Measurements from ENCODE around the gene HNRNPU. TPM values are rescaled to one million over a fixed set of nuclear protein-coding genes. Genes with fewer than 3 reads are reported as not detected.

Gene HNRNPU
- total RNA-seq, 2 experiments from 2014 or later: 410 to 421 TPM

DNA sequence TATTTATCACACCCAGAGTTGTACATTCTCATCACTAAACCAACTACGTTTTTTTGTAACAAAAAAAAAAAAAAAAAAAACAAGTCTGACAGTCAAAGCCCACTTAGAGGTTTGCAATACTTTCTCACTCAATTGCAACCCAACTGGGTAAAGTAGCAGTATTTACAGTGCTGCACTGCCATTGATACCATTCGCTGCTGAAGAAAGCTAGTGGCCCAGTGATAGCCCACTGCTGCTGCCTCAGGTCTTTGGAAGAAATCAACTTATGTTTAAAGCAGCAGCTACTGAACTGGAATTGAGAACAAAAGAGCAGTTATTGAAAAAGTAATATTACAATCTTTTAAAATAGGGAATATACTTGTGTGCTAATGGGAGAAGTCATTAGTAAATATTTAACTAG lies 2.7 kb downstream of the HNRNPU start:
- Mint-ChIP-seq H3K27ac (peak overlapping the region; percentile 91), H3K4me1 (ENCODE audit: low read depth) (peaks cover 62% of the 10 kb centered on the region), H3K4me3 (peak overlapping the region; percentile 99), H3K36me3 (peaks cover 67% of the 10 kb centered on the region), H3K9me3 (no peaks in the 10 kb centered on the region), H3K27me3 (no peaks in the 10 kb centered on the region)
- ChIA-PET POLR2A (interaction anchor here (0.6 to 13.4 kb wide), 7 partner anchors 11 to 217 kb away, joined by 3 to 219 read pairs (median 19); partner anchors contain the start of gene COX20), CTCF (interaction anchor here (0.6 to 4.3 kb wide), 6 partner anchors 12 to 181 kb away, joined by 3 to 32 read pairs (median 6); partner anchors contain the start of gene COX20)
- intact Hi-C loops (cut with micrococcal nuclease): loop anchor here (5.0 kb wide), 1 partner anchor 1706 kb away; the partner anchor contains the start of genes CNST and TFB2M
- no peak for DNase-seq

- CTCF ChIA-PET: interaction anchor here (0.6 to 4.3 kb wide), 5 partner anchors 11 to 181 kb away, joined by 3 to 32 read pairs (median 8); partner anchors contain the start of gene COX20
- H3K4me1 Mint-ChIP-seq (ENCODE audit: low read depth): peaks cover 63% of the 10 kb centered on the region
- H3K27me3 Mint-ChIP-seq: no peaks in the 10 kb centered on the region
- H3K36me3 Mint-ChIP-seq: peaks cover 73% of the 10 kb centered on the region
- POLR2A ChIA-PET: interaction anchor here (0.7 to 13.4 kb wide), 5 partner anchors 11 to 182 kb away, joined by 3 to 219 read pairs (median 47); partner anchors contain the start of gene COX20
- H3K27ac Mint-ChIP-seq: peak overlapping the region; percentile 91
- intact Hi-C loops (cut with micrococcal nuclease): loop anchor here (5.0 kb wide), 1 partner anchor 1706 kb away; the partner anchor contains the start of genes CNST and TFB2M
- H3K9me3 Mint-ChIP-seq: no peaks in the 10 kb centered on the region
- DNase-seq: no peak
- peak overlapping the region; percentile 99 for H3K4me3 Mint-ChIP-seq
Measured at GRCh38 chr1:244860914-244861610, 3.3 kb downstream of the HNRNPU start.

GRCh38 chr1:244860078-244860477 lies 4.3 kb downstream of the HNRNPU start:
- H3K27ac Mint-ChIP-seq: peak overlapping the region; percentile 91
- H3K4me1 Mint-ChIP-seq (ENCODE audit: low read depth): peaks cover 64% of the 10 kb centered on the region
- ChIA-PET CTCF (interaction anchor here (0.9 to 1.0 kb wide), 2 partner anchors 20 to 183 kb away, joined by 3 read pairs; no protein-coding TSS in a partner anchor), POLR2A (interaction anchor here (1.3 to 13.4 kb wide), 4 partner anchors 10 to 111 kb away, joined by 4 to 219 read pairs (median 41); partner anchors contain the start of gene COX20)
- peaks cover 82% of the 10 kb centered on the region for H3K36me3 Mint-ChIP-seq
- no peaks in the 10 kb centered on the region for H3K9me3 Mint-ChIP-seq
- intact Hi-C loops (cut with micrococcal nuclease): loop anchor here (5.0 kb wide), 1 partner anchor 1707 kb away; the partner anchor contains the start of genes CNST and TFB2M
- H3K27me3 Mint-ChIP-seq: no peaks in the 10 kb centered on the region
- DNase-seq: no peak
- H3K4me3 Mint-ChIP-seq: peak overlapping the region; percentile 99

- Mint-ChIP-seq H3K9me3 (no peaks in the 10 kb centered on the region), H3K27ac (peak overlapping the region; percentile 57), H3K4me1 (ENCODE audit: low read depth) (peaks cover 76% of the 10 kb centered on the region), H3K36me3 (peaks cover 89% of the 10 kb centered on the region), H3K4me3 (no peak overlapping the region), H3K27me3 (no peaks in the 10 kb centered on the region)
- intact Hi-C loops (cut with micrococcal nuclease): no loop called here
- ChIA-PET CTCF (interaction anchor here (1.1 to 2.3 kb wide), 4 partner anchors 8 to 184 kb away, joined by 3 to 11 read pairs (median 5); partner anchors contain the start of gene COX20), POLR2A (interaction anchor here (4.7 to 13.4 kb wide), 2 partner anchors 15 to 22 kb away, joined by 19 to 219 read pairs; partner anchors contain the start of gene COX20)
- no peak for DNase-seq
Measured at GRCh38 chr1:244858357-244858756, 6.0 kb downstream of the HNRNPU start.

- H3K36me3 Mint-ChIP-seq: peaks cover 88% of the 10 kb centered on the region
- intact Hi-C loops (cut with micrococcal nuclease): no loop called here
- ChIA-PET POLR2A (interaction anchor here (13.4 kb wide), 1 partner anchor 21 kb away, joined by 219 read pairs; the partner anchor contains the start of gene COX20), CTCF (interaction anchor here (1.1 to 2.3 kb wide), 4 partner anchors 8 to 185 kb away, joined by 3 to 11 read pairs (median 5); partner anchors contain the start of gene COX20)
- H3K27me3 Mint-ChIP-seq: no peaks in the 10 kb centered on the region
- no peak for DNase-seq
- H3K27ac Mint-ChIP-seq: peak overlapping the region; percentile 75
- H3K4me3 Mint-ChIP-seq: no peak overlapping the region
- peaks cover 78% of the 10 kb centered on the region for H3K4me1 Mint-ChIP-seq (ENCODE audit: low read depth)
- no peaks in the 10 kb centered on the region for H3K9me3 Mint-ChIP-seq
Measured at GRCh38 chr1:244857761-244858160, 6.6 kb downstream of the HNRNPU start.

DNA sequence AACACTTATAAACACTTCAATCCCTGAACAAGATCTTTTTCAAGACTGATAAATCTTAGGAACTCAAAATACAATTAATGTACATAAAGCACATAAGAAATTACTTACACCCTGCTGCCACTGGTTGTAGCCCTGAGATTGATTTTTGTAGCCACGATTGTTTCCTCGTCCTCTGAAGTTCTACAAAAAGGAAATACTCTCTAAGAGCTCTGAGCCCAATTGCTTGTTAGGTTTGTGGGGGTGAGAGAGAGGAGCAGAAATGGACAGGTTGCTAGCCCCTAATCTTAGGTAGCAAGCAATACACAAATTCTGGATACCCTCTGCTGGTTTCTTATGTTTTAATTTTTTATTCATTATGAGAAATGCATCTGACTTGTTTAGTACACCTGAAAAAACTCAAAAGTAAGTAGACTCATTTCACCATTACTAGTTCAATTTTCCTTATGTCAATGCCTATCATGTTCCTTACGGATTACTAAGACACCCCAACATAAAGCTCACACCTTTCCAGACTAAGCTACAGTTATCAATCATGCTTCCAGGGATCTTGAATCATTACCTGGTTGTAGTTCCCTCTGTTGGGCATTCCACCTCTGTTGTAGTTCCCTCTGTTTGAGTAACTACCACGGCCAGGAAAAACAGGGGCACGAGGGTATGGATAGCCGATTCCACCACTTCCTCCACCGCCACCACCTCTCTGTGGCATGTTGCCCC lies 9.3 kb downstream of the HNRNPU start:
- Mint-ChIP-seq H3K4me3 (peak overlapping the region; percentile 27), H3K27me3 (no peaks in the 10 kb centered on the region), H3K9me3 (no peaks in the 10 kb centered on the region), H3K36me3 (peaks cover 87% of the 10 kb centered on the region), H3K4me1 (ENCODE audit: low read depth) (peaks cover 89% of the 10 kb centered on the region), H3K27ac (peak overlapping the region; percentile 80)
- ChIA-PET CTCF (interaction anchor here (0.8 to 3.3 kb wide), 2 partner anchors 11 to 188 kb away, joined by 5 to 12 read pairs; no protein-coding TSS in a partner anchor), POLR2A (interaction anchor here (1.7 to 13.4 kb wide), 4 partner anchors 7 to 18 kb away, joined by 4 to 219 read pairs (median 36); partner anchors contain the start of genes COX20 and HNRNPU)
- no peak for DNase-seq
- intact Hi-C loops (cut with micrococcal nuclease): no loop called here

GRCh38 chr1:244854166-244854565 lies 10.2 kb downstream of the HNRNPU start:
- H3K4me1 Mint-ChIP-seq (ENCODE audit: low read depth): peaks cover 92% of the 10 kb centered on the region
- peaks cover 88% of the 10 kb centered on the region for H3K36me3 Mint-ChIP-seq
- CTCF ChIA-PET: interaction anchor here (3.3 kb wide), 1 partner anchor 188 kb away, joined by 12 read pairs; no protein-coding TSS in a partner anchor
- H3K27me3 Mint-ChIP-seq: no peaks in the 10 kb centered on the region
- no peak for DNase-seq
- no peaks in the 10 kb centered on the region for H3K9me3 Mint-ChIP-seq
- POLR2A ChIA-PET: interaction anchor here (5.8 to 13.4 kb wide), 3 partner anchors 8 to 18 kb away, joined by 56 to 219 read pairs (median 63); partner anchors contain the start of genes COX20 and HNRNPU
- H3K27ac Mint-ChIP-seq: peak overlapping the region; percentile 74
- no peak overlapping the region for H3K4me3 Mint-ChIP-seq
- intact Hi-C loops (cut with micrococcal nuclease): no loop called here

GRCh38 chr1:244852694-244853093 lies 11.6 kb downstream of the HNRNPU start:
- no peak overlapping the region for H3K4me3 Mint-ChIP-seq
- no peaks in the 10 kb centered on the region for H3K9me3 Mint-ChIP-seq
- CTCF ChIA-PET: interaction anchor here (0.7 to 1.6 kb wide), 2 partner anchors 17 to 190 kb away, joined by 3 to 9 read pairs; partner anchors contain the start of gene COX20
- H3K36me3 Mint-ChIP-seq: peaks cover 84% of the 10 kb centered on the region
- no peak for DNase-seq
- POLR2A ChIA-PET: interaction anchor here (1.4 to 8.9 kb wide), 3 partner anchors 9 to 15 kb away, joined by 6 to 63 read pairs (median 56); partner anchors contain the start of genes COX20 and HNRNPU
- intact Hi-C loops (cut with micrococcal nuclease): no loop called here
- peaks cover 85% of the 10 kb centered on the region for H3K4me1 Mint-ChIP-seq (ENCODE audit: low read depth)
- H3K27me3 Mint-ChIP-seq: no peaks in the 10 kb centered on the region
- H3K27ac Mint-ChIP-seq: peak overlapping the region; percentile 26

DNA sequence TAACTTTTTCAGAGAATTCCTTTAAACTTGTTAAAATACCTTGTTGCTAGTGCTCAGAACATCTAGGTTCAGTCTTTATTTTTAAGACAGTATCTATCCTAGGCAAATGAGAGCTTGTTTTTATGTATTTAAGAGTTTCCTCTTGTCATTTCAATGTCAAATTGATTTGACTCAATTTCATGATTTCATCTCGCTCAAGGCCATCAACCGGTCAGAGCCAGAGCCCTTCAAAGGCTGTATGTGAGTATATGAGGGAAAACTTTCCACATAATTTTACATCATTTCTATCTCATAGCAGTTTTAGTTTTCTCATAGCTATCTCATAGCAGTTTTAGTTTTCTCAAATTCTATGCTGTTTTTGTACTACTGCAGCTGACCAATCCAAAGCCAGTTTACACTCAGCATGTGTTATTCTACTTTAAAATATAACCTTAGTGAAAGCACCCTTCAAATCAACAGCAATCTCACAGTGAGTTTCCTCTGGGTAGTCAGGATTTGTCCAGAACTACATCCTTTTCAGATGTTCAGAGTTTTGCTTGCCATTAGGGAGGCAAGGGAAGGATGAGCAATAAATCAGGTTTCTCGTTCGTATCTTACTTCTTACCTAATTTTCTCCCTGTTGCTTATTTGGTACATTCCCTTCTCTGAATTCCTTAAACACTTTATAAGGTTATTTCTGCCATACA lies 12.7 kb downstream of the HNRNPU start:
- CTCF ChIA-PET: interaction anchor here (0.6 to 1.6 kb wide), 3 partner anchors 13 to 405 kb away, joined by 3 to 9 read pairs (median 4); partner anchors contain the start of gene HNRNPU

GRCh38 chr1:244850896-244851295 lies 13.4 kb downstream of the HNRNPU start:
- H3K9me3 Mint-ChIP-seq: no peaks in the 10 kb centered on the region
- DNase-seq: no peak
- H3K4me3 Mint-ChIP-seq: no peak overlapping the region
- CTCF ChIA-PET: interaction anchor here (0.7 to 1.8 kb wide), 6 partner anchors 8 to 192 kb away, joined by 3 to 6 read pairs (median 4); no protein-coding TSS in a partner anchor
- POLR2A ChIA-PET: interaction anchor here (5.8 to 8.9 kb wide), 2 partner anchors 11 to 14 kb away, joined by 56 to 63 read pairs; partner anchors contain the start of genes COX20 and HNRNPU
- intact Hi-C loops (cut with micrococcal nuclease): no loop called here
- H3K4me1 Mint-ChIP-seq (ENCODE audit: low read depth): peaks cover 74% of the 10 kb centered on the region
- peak overlapping the region; percentile 65 for H3K27ac Mint-ChIP-seq
- no peaks in the 10 kb centered on the region for H3K27me3 Mint-ChIP-seq
- peaks cover 77% of the 10 kb centered on the region for H3K36me3 Mint-ChIP-seq

More for the DNA sequence above, 12.7 kb downstream of the HNRNPU start:
- Mint-ChIP-seq H3K9me3 (no peaks in the 10 kb centered on the region), H3K4me3 (no peak overlapping the region), H3K4me1 (ENCODE audit: low read depth) (peaks cover 77% of the 10 kb centered on the region), H3K27me3 (no peaks in the 10 kb centered on the region), H3K27ac (peak overlapping the region; percentile 26), H3K36me3 (peaks cover 79% of the 10 kb centered on the region)
- no peak for DNase-seq
- POLR2A ChIA-PET: interaction anchor here (5.8 to 8.9 kb wide), 2 partner anchors 10 to 14 kb away, joined by 56 to 63 read pairs; partner anchors contain the start of genes COX20 and HNRNPU
- intact Hi-C loops (cut with micrococcal nuclease): no loop called here
